WTC11 (cell line): ENCODE data around the gene LTV1.
"Not testable (repeated sequence)": the region's sequence is repeated elsewhere in the genome, so short reads cannot be mapped to it uniquely, and the experiment has no call there.

ENCODE experiments used
- ELF4 ChIP-seq: sonication (generic); formaldehyde crosslinking; IDR thresholded peaks from 2 replicates; pipeline ENCODE4 v1.8.1; 2022; ENCODE audit warnings: low read depth, mild to moderate bottlenecking, moderate library complexity, missing genetic modification reagents
- FOXJ3 ChIP-seq: sonication (generic); formaldehyde crosslinking; IDR thresholded peaks from 2 replicates; pipeline ENCODE4 v1.9.0; 2021; ENCODE audit warnings: missing genetic modification reagents, mild to moderate bottlenecking, borderline replicate concordance
- ZNF263 ChIP-seq: sonication (generic); formaldehyde crosslinking; IDR thresholded peaks from 2 replicates; pipeline ENCODE4 v1.8.1; 2022; ENCODE audit warnings: low read depth, mild to moderate bottlenecking, moderate library complexity, missing genetic modification reagents
- TF ChIP-seq, protein P1 (sequence below): sonication (generic); formaldehyde crosslinking; IDR thresholded peaks from 2 replicates; pipeline ENCODE4 v1.8.0; 2022; ENCODE audit warnings: mild to moderate bottlenecking, missing genetic modification reagents

DNA sequence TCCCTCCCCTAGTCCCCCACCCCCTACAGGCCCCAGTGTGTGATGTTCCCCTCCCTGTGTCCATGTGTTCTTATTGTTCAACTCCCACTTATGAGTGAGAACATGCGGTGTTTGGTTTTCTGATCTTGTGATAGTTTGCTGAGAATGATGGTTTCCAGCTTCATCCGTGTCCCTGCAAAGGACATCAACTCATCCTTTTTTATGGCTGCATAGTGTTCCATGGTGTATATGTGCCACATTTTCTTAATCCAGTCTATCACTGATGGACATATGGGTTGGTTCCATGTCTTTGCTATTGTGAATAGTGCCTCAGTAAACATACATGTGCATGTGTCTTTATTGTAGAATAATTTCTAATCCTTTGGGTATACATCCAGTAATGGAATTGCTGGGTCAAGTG, 46.6 kb upstream of the LTV1 start:
- TF ChIP-seq ZNF263 (CRISPR knock-in tag); ELF4; FOXJ3 (CRISPR knock-in tag): not testable (repeated sequence)
- TF ChIP-seq, protein P1, sequence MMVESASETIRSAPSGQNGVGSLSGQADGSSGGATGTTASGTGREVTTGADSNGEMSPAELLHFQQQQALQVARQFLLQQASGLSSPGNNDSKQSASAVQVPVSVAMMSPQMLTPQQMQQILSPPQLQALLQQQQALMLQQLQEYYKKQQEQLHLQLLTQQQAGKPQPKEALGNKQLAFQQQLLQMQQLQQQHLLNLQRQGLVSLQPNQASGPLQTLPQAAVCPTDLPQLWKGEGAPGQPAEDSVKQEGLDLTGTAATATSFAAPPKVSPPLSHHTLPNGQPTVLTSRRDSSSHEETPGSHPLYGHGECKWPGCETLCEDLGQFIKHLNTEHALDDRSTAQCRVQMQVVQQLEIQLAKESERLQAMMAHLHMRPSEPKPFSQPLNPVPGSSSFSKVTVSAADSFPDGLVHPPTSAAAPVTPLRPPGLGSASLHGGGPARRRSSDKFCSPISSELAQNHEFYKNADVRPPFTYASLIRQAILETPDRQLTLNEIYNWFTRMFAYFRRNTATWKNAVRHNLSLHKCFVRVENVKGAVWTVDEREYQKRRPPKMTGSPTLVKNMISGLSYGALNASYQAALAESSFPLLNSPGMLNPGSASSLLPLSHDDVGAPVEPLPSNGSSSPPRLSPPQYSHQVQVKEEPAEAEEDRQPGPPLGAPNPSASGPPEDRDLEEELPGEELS (CRISPR knock-in tag): not testable (repeated sequence)
